Superior temporal gyrus (tissue), 1 donor: ENCODE data around the gene CFDP1.

Experiments used
- DNase-seq: peaks from one replicate; pipeline ENCODE4 v3.0.0-alpha.2; 2016; ENCODE audit errors: extremely low spot score

CFDP1 gene

GRCh38 chr16:75265911-75266701 lies 167.2 kb downstream of the CFDP1 start:
- peak; percentile 77 for DNase-seq

GRCh38 chr16:75264999-75265910 lies 168.0 kb downstream of the CFDP1 start:
- DNase-seq: peak; percentile 47

- DNase-seq: peak; percentile 78
Observed at GRCh38 chr16:75264457-75264998, 168.8 kb downstream of the CFDP1 start.

GRCh38 chr16:75263963-75264445 lies 169.3 kb downstream of the CFDP1 start:
- peak; percentile 25 for DNase-seq

- DNase-seq: no peak
Observed at GRCh38 chr16:75263291-75263962, 169.9 kb downstream of the CFDP1 start.

GRCh38 chr16:75262800-75263127 lies 170.5 kb downstream of the CFDP1 start:
- DNase-seq: no peak

GRCh38 chr16:75262104-75262799 lies 171.1 kb downstream of the CFDP1 start:
- DNase-seq: no peak

- DNase-seq: no peak
Observed at GRCh38 chr16:75261590-75262078, 171.7 kb downstream of the CFDP1 start.

- no peak for DNase-seq
Observed at GRCh38 chr16:75260851-75261589, 172.3 kb downstream of the CFDP1 start.

- no peak for DNase-seq
Observed at GRCh38 chr16:75258807-75259141, 174.5 kb downstream of the CFDP1 start.

GRCh38 chr16:75257886-75258806 lies 175.2 kb downstream of the CFDP1 start:
- no peak for DNase-seq

- DNase-seq: peak; percentile 53
Observed at GRCh38 chr16:75256696-75257343, 176.5 kb downstream of the CFDP1 start.

GRCh38 chr16:75256059-75256571 lies 177.2 kb downstream of the CFDP1 start:
- DNase-seq: no peak

- DNase-seq: peak; percentile 13
Observed at GRCh38 chr16:75254359-75254837, 178.9 kb downstream of the CFDP1 start.

- DNase-seq: peak; percentile 12
Observed at GRCh38 chr16:75252946-75253911, 180.1 kb downstream of the CFDP1 start.

- no peak for DNase-seq
Observed at GRCh38 chr16:75252049-75252864, 181.0 kb downstream of the CFDP1 start.
